ENCODE measurements around the gene MTPN.

- TF ChIP-seq EP300 (IDR thresholded peaks at IDR 0.05), result no peak
- no peak for TF ChIP-seq POLR2A (IDR thresholded peaks at IDR 0.05)
Observed at GRCh38 chr7:135929249-135929648, 47.9 kb downstream of the MTPN start.
